ENCODE results near the gene RRBP1.
A peak's percentile ranks its signal among the peaks of the same experiment; 100 is the strongest.

The RRBP1 gene

DNA sequence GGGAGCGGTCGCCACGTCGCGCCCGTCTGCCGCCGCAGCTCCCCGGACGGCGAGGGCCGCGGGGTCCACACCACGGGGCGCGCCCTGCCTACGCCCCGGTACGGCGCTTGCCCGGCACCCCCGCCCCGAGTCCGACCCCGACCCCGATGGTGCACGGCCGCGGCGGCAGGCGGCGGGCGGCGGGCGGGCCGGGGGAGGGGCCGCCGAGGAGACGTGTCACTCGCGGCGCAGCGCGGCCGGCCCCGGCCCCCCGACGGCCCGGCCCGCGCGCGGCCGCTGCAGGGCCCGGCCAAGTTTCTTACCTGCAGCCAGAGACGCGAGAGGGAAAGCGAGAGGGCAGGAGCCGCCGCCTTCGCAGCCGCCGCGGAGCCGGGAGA lies 328 bp downstream of the RRBP1 start:
- DNase-seq: peak; percentile 26

DNA sequence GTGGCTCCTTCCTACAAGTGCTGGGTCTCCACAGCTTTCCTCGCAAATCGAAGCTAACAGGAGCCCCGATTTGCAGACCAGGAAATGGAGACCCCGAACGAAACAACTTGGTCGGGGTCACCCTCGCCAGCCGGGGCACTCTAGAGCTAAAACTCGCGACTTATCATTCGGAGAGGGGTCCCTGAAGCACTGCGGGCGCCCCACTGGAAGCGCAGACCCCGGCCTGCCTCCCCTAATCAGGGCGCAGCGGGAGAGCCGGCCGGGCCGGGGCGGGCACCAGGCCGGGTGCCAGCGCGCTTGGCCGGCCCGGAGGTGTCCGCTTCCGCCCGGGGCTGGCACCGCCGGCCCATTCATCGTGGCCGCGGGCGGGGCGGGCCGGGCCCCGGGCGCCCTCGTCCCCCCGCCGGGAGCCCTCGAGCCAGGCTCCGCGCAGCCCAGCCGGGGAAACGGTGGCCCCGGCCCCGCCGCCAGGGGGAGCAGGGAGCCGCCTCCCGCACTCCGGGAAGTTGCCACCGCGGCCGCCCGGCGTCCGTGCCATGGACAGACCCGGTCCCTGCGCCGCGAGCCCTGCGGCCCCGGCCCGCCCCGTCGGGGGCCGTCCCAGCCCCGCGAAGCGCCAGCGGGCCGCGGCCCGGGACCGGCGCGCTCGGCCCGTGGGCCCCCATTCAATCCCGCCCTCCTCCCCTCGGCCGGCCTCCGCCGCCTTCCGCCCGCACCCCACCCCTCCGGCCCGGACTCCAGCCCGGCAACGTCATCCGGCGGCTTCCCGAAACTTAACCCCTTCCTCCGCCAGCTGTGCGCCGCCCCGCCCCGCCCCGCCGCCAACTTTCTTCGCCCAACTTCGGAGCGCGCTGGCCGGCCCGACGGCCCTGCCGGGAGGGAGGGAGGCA lies 961 bp downstream of the RRBP1 start:
- DNase-seq: peak; percentile 94

DNA sequence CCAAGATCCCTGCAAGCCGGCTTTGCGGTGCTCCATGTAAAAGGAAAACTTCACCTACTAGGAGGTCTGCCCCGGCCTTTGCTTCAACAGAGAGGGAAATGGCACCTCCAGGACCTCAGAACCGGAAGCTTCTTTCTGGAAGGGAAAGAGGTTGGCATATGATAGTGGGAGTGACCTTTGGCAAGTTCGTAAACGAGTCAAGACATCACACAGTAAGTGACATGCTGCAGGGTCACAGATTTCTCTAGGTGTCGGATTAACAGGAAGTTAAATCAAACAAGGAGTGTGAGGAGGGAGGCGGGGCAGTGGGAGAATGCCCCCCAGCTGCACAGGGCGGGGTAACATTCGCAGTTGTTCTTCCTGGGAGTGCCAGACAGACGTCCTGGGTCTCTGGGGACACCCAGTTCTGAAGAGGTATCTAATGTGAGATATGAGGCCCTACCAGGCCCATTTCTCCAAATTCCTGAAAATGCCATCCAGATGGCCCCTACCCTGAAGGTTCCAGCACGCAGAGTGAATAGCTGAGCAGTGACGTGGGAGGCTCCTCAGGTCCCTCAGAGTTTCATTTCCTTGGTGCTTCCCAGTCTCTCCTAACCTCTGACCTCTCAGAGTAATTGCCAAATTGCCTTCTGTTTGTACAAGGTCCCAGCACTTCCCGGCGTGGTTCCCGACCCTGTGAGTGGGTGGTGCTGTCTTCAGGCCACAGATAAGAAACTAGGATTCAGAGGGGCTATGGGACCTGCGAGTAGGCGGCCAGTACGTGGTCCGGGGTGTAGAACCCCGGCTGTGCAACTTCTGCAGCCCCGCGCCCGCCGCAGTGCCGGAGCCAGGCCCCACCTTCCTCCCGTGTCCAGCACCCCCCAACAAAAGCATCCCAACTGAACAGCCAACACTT lies 1.9 kb downstream of the RRBP1 start:
- peak; percentile 33 for DNase-seq

GRCh38 chr20:17678886-17679285 lies 3.2 kb downstream of the RRBP1 start:
- no peak for DNase-seq

DNA sequence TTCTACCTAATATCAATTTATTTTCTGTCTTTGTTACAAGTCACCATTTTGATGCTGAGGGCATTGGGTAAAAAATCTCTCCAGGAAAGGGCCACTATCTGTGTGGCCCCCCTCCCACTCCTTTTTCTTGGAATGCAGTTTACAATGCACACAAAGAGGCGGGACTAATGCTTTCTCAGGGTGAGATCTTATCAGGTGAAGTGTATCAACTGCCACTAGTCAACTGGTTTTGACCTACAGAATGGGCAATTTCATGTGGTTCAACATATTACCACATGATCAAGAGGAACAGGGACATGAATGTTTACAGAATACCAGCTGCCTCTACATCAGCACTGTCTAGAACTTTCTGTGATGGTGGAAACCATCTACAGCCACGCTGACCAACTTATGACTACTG lies 3.7 kb downstream of the RRBP1 start:
- no peak for DNase-seq

DNA sequence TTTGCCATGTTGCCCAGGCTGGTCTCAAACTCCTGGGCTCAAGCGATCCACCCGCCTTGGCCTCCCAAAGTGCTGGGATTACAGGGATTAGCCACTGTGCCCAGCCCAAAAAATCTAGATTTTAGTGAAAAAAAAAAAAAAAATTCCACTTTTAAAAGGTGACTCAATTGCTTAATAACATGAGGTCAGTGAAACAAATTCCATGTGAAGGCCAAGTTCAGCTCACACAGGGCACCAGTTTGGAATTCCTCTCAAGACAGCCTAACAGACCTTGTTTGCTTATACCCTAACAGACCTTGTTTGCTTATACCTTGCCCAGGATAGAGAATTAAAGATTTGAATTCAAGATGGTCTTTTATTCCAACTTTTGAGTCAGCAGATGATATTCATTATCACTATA lies 5.1 kb downstream of the RRBP1 start:
- DNase-seq: no peak

DNA sequence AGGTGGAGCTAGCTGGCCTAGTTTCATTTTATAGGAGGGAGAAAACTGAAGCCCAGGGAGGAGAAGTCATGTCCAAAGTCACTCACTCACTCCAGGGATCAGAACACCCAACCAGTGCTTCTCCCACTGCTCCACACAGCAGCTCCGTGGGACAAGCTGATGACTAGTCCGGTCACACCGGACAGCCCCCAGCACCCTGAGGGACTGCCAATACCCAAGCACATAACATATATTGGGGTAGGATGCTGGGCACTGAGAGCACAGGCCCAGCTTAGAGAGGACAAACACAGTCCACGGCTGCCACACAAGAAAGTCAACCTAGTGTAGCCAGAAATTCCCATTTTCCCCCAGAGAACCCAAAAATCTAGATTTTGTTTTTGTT lies 5.7 kb downstream of the RRBP1 start:
- no peak for DNase-seq

DNA sequence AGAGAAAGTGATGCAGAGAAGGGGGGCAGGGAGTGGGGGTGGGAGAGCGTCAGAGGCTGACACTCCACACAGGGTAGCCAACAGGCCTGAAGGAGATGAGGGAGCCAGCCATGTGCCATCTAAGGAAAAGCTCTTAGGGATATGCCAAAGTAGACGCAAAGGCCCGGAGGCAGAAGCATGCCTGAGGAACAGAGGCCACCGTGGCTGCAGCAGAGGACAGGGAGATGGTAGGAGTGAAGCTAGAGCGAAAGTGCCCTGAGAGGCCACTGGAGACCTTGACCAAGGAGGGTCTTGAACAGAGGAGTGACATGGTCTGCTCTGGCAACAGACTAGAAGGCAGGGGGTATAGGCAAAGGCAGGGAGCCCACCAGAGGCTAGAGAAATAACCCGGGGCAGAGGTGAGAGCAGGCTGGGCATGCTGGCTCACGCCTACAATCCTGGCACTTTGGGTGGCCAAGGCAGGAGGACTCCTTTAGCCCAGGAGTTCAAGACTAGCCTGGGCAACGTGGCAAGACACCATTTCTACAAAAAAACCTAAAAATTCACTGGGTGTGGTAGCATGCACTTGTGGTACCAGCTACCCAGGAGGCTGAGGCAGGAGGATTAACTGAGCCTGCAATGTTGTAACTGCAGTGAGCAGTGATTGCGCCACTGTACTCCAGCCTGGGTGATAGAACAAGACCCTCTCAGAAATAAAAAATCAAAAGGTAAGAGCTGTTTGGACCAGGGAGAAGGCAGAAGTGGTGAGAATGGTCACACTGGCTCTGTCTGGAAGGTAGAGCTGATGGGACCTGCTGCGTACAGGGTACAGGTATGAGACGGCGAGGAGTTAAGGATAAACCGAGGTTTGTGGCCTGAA lies 6.3 kb downstream of the RRBP1 start:
- no peak for DNase-seq

GRCh38 chr20:17674722-17675518 lies 7.1 kb downstream of the RRBP1 start:
- no peak for DNase-seq

DNA sequence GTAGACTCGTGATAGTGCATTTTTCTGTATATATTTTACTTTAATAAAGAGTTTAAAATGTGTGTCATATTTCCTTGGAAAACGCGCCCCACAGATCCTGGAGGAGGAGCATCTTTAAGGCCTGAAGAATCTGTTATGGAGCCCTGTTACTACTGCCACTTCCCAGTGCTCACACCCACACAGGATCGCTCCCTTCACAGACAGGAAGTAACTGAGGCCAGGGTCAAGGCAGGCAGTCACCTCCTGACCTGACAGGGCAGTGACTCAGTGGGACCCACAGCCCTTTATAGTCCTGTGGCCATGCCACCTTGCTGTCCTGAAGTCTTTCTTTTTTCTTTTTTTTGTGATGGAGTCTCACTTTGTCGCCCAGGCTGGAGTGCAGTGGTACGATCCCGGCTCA lies 9.0 kb downstream of the RRBP1 start:
- DNase-seq: no peak

GRCh38 chr20:17671565-17671964 lies 10.5 kb downstream of the RRBP1 start:
- DNase-seq: no peak

GRCh38 chr20:17671011-17671410 lies 11.0 kb downstream of the RRBP1 start:
- no peak for DNase-seq

GRCh38 chr20:17669306-17669931 lies 12.6 kb downstream of the RRBP1 start:
- DNase-seq: no peak

- no peak for DNase-seq
These were observed 13.6 kb downstream of the RRBP1 start for GRCh38 chr20:17668432-17668831.

GRCh38 chr20:17667445-17667844 lies 14.6 kb downstream of the RRBP1 start:
- no peak for DNase-seq

- DNase-seq: no peak
These were observed 15.6 kb downstream of the RRBP1 start for GRCh38 chr20:17666481-17666880.

- DNase-seq: no peak
These were observed 16.3 kb downstream of the RRBP1 start for GRCh38 chr20:17665756-17666155.

GRCh38 chr20:17664025-17664633 lies 17.9 kb downstream of the RRBP1 start:
- DNase-seq: no peak

- DNase-seq: no peak
These were observed 18.6 kb downstream of the RRBP1 start for GRCh38 chr20:17663486-17663885.

DNA sequence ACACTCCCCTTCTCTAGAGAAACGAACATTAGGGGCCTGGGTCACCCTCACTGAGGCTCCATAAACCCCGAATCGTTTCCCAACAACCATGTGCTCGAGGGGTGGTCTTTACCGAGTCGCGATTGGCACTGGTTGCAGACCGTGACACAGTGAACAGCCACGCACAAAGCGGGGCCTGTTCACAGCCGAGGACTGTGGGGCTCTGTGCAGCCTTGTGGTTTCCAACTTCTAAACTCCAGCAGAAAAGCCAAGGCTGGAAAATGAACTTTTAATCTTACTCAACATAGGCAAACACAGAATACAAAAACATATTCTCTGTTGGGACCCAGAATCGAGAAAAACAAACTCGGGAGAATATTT lies 19.0 kb downstream of the RRBP1 start:
- DNase-seq: no peak

DNA sequence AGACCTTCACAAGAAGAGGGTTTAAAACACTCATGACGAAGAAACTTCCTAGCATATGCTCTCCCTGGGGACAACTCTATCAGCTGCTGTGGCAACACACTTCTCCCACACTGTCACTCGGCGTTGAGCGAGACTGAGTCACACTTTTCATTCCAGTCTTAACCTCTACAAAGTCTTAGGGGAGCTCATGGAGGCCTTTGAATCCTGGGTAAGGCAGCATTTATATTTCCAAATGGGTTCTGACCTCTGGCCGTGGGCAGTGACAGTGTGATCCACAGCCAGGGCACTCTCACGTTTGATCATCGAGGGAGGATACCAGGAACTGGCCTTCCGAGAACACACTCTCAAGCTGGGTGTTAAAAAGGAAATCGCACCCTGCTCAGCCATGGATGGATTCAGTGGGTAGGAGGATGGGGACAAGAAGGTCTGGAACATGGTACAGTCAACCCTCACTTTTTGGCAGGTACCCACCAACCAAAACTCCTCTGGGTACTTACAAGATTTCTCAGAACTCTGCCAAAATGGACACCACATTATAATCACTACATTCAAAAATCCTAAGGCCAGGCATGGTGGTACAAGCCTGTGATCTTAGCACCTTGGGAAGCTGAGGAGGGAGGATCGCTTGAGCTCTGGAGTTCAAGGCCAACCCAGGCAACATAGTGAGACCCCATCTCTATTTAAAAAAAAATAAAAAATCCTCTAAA lies 19.6 kb downstream of the RRBP1 start:
- DNase-seq: no peak

Measured in 8988T (cell line).